D721Med (cell line): ENCODE measurements around the gene OBSCN.

Experiments used
- DNase-seq: peaks from one replicate; pipeline ENCODE4 v3.0.0; 2011; ENCODE audit warnings: low spot score; ENCODE audit not compliant: insufficient read length
- FAIRE-seq: peaks from 2 replicates; lab custom pipeline; 2011; peaks lifted over from hg19 to GRCh38; lab: Jason Lieb, UNC
- CTCF ChIP-seq: IDR thresholded peaks from 2 replicates; pipeline ENCODE4 v1.5.1; 2012; ENCODE audit warnings: mild to moderate bottlenecking, control low read depth; ENCODE audit not compliant: insufficient read depth; ENCODE audit errors: missing control alignments

The OBSCN gene

GRCh38 chr1:228403231-228403631, 195.4 kb downstream of the OBSCN start:
- FAIRE-seq (no peak), DNase-seq (no peak)
- no peak for TF ChIP-seq CTCF

- no peak for FAIRE-seq
- no peak for TF ChIP-seq CTCF
- DNase-seq: no peak
Observed at GRCh38 chr1:228404107-228404720, 196.4 kb downstream of the OBSCN start.

GRCh38 chr1:228405200-228405978, 197.5 kb downstream of the OBSCN start:
- no peak for FAIRE-seq
- TF ChIP-seq CTCF: no peak
- DNase-seq: no peak

- DNase-seq: no peak
- no peak for FAIRE-seq
- no peak for TF ChIP-seq CTCF
Observed at GRCh38 chr1:228405979-228406228, 198.1 kb downstream of the OBSCN start.

GRCh38 chr1:228407106-228408040, 199.5 kb downstream of the OBSCN start:
- no peak for TF ChIP-seq CTCF
- FAIRE-seq: no peak
- no peak for DNase-seq

- no peak for DNase-seq
- TF ChIP-seq CTCF: no peak
Observed at GRCh38 chr1:228408041-228408868, 200.4 kb downstream of the OBSCN start.

More at GRCh38 chr1:228408041-228408868, 200.4 kb downstream of the OBSCN start:
- no peak for FAIRE-seq
